Inflammatory macrophage treated with lipopolysaccharide for 4 hours (primary cell): Measurements from ENCODE around the gene SLC9A3.

Experiments
- DNase-seq: peaks from one replicate; pipeline ENCODE4 v3.0.0-alpha.2; 2020

SLC9A3 gene

DNA sequence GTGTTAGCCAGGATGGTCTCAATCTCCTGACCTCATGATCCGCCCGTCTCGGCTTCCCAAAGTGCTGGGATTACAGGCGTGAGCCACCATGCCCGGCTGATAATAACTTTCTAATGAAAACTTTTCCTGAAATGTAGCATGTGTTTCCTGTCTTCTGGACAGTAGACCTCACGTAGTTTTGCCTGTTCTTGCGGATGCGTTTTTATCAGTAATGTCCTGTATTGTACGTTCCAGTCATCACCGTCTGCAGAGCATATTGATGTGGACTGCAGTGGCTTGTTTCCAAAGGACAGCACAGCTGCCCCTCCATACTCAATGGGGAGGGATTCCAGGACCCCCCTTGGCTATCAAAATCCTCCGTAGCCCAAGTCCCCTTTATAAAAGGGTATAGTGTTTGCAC lies 68.4 kb downstream of the SLC9A3 start:
- no peak for DNase-seq

DNA sequence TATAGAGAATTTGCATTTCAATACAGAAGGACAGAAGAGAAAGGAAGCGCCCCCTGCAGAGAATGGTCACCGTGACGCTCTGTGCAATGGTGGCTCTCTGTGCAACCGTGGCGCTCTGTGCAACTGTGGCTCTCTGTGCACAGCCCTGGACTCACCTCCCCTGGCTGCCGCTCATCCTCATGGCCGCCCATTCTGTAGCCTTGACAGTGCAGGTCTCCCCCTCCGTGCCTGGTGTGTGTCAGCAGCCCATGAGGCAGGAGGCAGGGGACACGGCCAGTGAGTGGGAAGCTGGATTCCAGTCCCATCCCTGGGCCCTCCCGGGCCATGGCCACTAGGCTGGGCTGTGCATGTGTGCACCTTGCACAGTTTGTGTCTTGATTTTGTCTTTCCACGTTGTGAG lies 69.3 kb downstream of the SLC9A3 start:
- DNase-seq: no peak

DNA sequence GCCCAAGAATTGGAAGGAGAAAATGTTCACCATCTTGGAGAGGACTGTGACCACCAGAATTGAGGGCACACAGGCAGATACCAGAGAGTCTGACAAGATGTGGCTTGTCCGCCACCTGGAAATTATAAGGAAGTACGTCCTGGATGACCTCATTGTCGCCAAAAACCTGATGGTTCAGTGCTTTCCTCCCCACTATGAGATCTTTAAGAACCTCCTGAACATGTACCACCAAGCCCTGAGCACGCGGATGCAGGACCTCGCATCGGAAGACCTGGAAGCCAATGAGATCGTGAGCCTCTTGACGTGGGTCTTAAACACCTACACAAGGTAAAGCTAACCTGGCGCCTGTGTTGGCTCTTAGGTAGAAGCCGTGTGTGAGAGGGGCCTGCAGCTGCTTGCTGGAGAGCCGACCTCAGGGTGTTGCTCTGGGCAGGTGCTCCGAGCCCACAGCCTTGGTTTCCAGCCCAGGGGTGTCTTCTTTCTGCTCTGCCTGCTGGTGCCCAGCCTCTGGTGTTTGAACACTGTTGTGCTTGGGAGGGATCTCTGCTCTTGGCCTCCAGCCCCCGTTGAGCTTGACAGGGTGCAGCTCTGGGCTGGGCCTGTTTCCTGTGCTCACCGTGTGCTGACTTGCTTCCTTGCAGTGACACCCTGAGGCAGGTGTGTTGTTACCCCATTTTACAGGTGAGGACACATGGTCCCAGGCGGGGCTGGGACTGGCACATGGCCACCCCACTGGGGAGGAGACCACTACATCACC lies 70.3 kb downstream of the SLC9A3 start:
- no peak for DNase-seq

DNA sequence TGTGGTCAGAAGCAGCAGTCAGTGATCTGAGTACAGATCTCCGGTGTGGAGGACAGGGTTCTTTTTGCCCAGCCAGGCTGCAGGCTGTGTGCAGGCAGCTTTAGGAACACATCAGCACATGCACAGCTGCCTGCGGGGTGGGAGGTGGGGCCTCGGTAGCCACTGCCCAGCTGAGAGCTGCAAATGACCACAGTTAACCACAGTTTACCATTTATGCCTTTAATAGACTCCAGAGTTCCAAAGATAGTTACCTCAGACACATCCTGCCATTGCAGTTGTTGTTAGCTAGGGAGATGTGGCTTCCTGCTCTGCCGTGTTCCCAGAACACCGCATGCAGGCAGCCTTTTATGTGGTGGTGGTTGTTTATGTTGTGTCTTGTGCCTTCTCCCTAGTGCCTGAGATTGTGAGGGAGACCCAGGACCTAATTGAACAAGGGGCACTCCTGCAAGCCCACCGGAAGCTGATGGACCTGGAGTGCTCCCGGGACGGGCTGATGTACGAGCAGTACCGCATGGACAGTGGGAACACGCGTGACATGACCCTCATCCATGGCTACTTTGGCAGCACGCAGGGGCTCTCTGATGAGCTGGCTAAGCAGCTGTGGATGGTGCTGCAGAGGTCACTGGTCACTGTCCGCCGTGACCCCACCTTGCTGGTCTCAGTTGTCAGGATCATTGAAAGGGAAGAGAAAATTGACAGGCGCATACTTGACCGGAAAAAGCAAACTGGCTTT lies 71.1 kb downstream of the SLC9A3 start:
- DNase-seq: no peak

DNA sequence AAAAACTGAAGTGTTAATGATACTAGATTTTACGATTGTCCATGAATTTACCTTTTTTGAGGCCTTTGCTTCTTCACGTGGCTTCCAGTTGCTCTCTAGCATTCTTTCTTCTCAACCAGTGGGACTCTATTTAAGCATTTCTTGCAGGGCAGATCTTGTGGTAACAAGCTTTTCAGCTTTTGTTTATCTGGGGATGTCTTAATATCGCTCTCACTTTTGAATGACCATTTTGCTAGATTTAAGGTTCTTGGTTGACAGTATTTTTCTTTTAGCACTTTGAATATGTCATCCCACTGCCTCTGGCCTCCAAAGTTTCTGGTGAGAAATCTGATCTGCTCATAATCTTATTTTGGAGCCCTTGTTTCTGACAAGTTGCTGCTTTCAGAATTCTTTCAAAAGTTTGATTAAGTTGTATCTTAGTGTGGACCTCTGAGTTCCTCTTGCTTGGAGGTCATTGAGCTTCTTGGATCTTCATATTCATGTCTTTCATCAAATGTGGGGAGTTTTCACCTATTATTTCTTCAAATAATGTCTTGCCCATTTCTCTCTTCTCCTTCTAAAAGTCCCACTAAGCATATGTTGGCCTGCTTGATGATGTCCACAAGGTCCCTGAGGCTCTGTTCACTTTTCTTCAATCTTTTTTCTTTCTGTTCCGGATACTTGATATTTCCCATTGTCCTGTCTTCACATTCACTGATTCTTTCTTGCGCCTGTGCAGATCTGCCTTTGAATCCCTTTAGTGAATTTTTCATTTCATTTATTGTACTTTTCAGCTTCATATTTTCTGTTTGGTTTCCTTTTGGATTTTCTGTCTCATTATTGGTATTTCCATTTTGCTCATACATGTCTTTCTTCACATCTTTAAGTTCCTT lies 72.4 kb downstream of the SLC9A3 start:
- no peak for DNase-seq

DNA sequence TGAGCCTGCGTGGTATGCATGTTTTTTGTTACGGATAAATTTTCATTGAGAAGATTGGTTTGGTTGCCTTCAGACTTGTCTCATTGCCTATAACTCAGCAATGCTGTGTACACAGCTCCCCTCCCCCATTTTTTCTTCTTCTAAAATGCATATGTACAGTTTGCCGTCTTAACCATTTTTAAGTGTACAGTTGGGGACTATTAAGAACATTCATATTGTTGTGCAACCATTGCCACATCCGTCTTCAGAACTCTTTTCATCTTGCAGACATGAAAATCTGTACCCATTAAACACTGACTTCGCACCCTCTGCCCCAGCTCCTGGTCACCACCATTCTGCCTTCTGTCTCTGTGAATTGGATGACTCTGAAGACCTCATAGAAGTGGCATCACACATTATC lies 75.1 kb downstream of the SLC9A3 start:
- no peak for DNase-seq

DNA sequence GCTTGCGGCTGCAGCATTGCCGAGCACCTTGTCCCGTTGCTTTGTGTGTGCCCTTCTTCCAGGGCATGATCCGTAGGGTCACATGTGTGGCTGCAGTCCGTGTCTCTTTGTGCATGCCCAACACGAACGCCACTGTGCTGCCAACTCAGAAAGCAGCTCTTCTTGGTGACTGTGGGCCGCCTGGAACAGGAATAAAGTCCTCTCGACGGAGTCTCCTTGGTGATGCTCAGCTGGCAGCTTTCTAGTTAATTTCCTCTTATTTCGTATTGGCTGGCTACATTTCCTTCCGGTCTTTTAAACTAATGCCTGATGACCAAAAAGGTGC lies 75.5 kb downstream of the SLC9A3 start:
- no peak for DNase-seq

DNA sequence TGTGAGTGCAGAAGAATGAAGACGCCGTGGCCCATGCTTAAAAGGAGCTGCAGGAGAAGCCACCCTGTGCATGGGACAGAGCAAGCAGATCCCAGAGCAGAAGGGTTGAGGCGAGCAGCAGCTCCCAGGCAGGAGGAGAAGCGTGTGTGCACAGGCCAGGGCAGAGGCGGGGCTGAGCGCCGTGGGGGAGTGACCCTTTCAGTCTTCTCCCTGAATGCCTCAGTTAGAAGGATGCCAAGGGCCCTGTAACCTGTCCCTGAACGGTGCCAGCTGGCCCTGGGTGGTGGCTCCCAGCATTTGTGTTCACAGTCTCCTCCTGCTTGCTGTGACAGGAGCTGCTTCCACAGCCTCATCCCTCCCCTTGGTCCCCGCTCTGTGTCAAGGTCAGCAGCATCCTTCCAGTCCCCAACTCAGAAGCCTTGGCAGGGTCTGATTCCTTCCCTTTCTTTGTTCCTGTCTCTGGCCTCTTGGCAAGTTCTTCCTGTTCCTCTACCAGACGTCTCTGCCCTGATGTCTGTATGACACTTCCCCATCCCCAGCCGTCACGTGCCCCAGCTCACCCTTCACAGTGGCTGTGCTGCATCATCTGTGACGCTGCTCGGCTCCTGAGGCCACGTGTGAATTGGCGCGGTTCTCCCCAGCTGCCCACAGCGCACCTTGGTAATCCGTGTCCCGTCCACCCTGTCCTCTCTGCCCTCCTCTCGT lies 76.0 kb downstream of the SLC9A3 start:
- DNase-seq: peak; percentile 87

DNA sequence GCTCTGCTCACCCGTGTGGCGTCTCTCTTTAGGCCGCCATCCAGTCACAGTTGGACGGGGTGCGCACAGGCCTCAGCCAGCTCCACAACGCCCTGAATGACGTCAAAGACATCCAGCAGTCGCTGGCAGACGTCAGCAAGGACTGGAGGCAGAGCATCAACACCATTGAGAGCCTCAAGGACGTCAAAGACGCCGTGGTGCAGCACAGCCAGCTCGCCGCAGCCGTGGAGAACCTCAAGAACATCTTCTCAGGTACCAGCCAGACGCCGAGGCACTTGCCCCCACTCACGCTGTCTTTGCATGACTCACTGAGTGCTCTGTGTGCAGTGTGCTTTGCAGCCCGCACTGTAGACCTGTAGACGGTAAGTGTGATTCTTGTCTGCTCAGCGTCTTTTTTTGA lies 76.7 kb downstream of the SLC9A3 start:
- DNase-seq: no peak

DNA sequence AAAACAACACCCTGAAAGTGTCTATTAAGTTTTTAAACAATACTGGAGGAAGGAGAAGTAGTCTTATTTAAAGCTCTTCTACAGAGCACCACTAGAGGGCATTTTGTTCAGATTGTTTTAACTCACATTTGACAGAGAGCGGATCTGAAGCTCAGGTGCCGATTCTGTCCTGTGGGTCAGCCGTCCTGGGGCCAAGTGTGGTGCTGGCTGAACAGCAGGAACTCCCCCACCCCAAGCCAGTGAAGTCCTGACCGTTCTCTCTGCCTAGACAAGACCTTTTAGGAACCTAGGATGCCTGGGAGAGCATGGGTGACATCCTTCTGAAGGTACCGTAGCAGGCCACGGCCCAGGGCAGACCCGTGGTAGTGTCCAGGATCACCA lies 77.4 kb downstream of the SLC9A3 start:
- DNase-seq: peak; percentile 66

DNA sequence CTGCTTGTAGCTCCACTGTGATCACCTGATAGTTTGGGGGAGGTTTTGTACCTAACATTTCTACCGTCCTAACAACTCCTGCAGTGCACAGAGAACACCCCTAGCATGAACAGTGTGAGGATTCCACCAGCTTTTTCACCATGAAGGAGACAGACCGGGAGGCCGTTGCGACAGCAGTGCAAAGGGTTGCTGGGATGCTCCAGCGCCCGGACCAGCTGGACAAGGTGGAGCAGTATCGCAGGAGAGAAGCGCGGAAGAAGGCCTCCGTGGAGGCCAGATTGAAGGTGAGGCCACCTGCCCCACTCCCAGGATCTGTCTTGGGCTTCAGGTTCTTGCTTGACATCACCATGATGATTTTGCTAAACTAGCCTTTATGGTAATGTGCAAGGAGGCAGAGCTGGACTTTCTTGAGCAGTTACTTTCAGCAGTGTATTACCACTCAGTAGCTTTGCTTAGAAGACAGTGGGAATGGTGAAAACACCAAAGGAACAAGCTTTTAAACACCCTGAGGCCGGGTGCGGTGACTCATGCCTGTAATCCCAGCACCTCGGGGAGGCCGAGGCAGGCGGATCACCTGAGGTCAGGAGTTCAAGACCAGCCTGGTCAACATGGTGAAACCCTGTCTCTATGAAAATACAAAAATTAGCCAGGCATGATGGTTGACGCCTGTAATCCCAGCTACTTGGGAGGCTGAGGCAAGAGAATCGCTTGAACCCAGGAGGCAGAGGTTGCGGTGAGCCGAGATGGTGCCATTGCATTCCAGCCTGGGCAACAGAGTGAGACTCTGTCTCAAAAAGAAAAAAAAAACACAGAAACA lies 78.0 kb downstream of the SLC9A3 start:
- no peak for DNase-seq

DNA sequence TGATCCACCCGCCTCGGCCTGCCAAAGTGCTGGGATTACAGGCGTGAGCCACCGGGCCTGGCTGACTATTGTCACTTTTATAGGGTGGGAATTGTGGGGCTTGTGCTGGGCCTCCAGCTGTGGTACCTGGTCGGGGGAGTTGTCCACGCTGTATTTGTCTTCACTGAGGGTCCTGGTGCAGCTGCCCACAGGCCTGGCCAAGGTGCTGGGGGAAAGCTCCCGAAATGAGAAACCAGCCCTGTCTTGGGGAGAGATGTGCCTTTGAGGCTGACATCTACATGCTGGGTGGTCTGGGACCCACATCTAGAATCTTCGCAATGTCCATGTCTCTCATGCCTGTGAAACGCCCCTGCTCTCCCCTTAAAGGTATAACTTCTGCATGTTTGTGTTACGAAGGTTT lies 78.7 kb downstream of the SLC9A3 start:
- no peak for DNase-seq

DNA sequence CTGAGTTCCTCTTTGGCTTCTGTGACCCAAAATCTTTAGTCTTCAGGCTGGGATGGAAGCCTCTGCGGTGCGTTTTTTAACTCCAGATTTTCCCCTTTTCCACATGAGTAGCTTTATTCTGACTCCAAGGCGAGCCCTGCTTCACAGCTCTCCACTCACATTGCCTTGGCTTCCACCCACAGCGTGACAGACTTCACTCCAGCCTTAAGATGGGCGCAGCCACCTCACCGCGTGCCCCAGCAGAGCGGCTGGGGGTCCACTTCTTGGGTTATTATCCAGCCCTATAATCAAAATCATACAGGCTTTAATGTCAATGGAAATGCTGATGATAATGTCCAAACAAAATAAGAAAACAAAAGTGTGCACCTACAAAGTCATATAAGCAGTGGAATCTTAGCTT lies 80.0 kb downstream of the SLC9A3 start:
- no peak for DNase-seq

DNA sequence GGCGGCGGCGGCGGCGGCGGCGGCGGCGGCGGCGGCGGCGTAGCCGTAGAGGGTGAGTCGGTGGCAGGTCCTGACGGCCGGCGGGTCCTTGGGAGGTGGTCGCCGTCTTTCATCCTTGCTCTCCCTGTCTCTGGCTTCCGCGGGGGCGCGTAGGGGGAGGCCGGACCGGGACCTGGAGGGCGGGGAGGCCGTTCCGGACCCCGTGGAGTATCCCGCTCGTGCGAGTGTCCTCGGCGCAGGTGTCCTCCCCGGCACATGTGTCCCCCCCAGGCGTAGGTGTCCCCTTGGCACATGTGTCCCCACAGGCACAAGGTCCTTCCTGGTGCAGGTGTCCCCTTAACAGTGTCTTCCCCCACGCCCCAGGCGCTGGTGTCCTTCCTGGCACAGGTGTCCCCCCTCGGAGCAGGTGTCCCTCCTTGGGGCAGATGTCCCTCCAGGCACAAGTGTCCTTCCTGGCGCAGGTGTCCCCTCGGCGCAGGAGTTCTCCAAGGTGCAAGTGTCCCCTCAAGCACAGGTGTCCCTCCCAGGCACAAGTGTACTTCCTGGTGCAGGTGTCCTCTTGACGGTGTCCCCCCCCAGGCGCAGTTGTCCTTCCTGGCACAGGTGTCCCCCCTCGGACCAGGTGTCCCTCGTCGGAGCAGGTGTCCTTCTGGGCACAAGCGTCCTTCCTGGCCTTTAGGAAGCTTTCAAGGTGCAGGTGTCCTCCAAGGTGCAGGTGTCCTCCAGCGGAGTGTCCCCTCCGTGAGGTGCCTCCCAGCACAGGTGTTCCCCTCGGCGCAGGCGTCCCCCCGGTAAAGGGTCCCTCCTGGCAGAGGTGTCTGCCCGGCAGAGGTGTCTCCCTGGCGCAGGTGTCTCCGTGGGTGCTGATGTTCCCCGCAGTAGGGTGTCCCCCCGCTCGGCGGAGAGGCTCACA lies 80.8 kb downstream of the SLC9A3 start:
- no peak for DNase-seq

DNA sequence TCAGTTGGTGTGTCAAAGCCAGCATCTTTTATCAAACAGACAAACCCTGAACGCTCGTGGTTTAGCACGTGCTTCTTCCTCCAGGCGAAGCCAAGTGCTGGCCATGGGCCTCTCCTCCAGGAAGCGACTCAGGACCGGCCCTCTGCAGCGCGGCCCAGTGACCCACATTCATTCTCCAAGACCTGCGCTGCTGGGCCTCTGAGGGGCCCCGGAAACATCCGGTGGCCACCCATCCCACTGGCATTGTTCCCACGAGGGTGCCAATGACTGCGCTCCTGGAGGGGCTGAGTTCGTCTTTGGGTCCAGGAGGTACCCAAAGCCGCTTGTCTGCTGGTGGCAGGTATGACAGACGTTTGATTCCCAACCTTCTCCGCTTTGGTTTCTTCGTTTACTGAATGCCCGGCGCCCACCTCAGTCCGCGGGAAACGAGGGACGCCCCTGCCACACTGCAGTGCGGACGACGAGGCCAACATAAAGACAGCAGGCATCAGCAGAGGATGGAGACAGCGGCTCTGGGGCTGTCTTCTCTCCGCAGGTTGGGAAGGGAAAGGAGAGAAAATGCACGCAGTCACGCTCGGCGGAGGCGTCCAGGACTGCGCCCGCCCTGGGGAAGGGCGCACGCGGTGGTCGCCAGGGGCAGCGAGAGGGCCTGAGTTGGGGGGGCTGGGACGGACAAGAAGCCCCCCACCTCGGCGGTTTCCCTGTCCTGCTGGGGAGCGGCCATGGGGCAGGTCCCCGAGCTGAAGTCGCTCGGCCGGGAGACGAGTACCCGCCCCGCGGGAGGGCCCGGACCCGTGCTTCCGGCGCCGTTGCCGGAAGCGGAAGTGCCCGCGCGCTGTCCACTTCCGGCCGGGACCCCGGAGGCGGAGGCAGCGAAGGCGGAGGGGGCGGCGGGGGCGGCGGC lies 81.7 kb downstream of the SLC9A3 start, which contains the start of gene EXOC3:
Gene EXOC3, plus strand, starts transcription at position 842 of the 904 bp plus-strand sequence. CDS start 3,030 bp downstream, outside the sequence.
- DNase-seq: peak; percentile 74

DNA sequence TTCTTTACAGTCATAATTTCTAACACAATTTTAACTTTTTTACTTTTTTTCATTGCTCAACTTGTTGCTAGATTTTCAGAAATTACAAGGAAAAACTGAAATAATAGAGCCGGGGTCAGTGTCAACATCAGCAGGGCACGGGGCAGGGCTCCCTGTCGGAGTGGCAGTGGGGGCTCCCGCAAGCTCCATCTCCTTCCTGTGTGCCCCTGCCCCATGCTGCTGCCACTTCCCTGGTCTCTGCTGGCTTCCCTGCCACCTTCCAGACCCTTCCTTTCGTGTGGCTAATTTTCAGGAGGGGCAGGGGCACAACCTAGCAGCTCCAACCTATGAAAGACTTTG lies 82.3 kb downstream of the SLC9A3 start:
- no peak for DNase-seq

DNA sequence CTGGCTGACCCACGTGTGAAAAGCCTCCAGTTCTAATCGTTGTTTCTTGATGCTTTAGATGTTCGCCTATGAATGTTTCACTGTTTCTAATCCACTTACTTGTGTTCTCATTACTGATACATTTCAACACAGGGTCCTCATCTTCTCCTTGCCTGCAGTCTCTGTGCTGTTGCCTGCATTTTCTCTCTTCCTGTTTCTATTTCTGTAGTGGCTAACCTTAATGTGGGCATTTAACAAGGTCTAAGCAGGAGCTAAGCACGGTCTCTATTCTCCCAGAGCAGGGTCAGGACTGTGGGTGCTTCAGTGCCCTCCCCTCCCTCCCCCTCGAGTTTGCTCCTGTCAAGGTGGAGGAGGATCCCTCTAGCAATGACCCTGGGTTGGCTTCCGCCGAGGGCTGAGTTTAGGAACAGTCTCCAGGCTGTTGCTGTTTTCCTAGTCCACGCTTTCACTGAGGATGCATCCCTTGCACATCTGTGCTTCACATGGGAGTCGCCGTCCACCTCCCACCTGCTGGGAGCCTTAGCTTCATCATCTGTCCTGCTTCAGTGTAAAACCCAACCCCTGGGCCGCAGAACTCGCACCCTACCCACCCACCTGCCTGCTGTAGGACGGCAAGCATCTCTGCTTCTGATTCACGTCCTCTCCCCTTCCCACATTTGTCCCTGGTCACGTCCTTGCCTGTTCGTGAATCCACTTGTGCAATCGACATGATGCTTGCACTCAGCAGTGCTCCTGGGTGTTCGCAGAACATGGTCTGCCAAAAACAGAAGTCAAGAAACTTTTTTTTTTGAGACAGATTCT lies 83.6 kb downstream of the SLC9A3 start:
- DNase-seq: peak; percentile 59

DNA sequence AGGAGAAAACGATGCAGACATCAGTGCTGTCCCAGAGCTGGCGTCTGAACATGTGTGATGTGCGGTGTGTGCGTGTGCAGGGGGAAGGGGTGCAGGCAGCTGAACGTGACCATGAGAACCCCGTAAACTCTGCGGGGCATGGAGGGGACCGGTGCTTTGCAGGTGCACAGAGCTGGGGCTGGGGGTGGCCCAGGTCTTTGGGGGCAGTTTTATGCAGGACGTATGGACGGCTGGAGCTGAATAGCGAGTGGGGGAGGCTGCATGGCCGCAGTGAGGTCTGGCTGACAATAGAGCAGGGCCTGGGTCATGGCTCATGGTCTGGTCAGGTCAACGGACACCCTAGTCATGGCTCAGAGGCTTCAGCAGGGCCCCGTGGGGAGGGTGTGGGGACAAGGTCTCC lies 84.6 kb downstream of the SLC9A3 start:
- DNase-seq: no peak

DNA sequence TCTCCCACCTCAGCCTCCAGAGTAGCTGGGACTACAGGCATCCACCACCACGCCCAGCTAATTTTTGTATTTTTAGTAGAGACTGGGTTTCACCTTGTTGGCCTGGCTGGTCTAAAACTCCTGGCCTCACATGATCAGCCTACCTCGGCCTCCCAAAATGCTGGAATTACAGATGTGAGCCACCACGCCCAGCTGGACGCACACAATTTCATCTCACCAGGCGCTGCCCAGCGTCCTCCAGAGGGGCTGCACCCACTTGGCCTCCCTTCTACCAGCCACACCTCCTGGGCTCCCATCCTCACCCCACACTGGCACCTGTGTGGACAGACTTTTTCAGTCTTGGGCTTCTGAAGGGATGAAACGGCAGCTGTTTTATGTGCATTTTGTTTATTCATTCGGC lies 85.1 kb downstream of the SLC9A3 start:
- no peak for DNase-seq
